Left ventricle myocardium inferior (tissue), 1 donor: ENCODE measurements around the gene EPHB1. TPM values are rescaled to one million over a fixed set of nuclear protein-coding genes. Genes with fewer than 3 reads are reported as not detected.

ENCODE experiments used
- DNase-seq: peaks from one replicate; pipeline ENCODE4 v3.0.0-alpha.2; 2020
- H3K27ac ChIP-seq: fragments of 200-600 bp; replicated peaks from 2 replicates; pipeline ENCODE4 v1.8.0; 2021
- H3K27me3 ChIP-seq: fragments of 200-600 bp; 2 replicates; pipeline ENCODE4 v1.8.0; 2021; ENCODE audit warnings: low read depth
- H3K36me3 ChIP-seq: fragments of 200-600 bp; 2 replicates; pipeline ENCODE4 v1.8.0; 2021
- H3K4me1 ChIP-seq: fragments of 200-600 bp; 2 replicates; pipeline ENCODE4 v1.8.0; 2021
- H3K4me3 ChIP-seq: fragments of 200-600 bp; 2 replicates; pipeline ENCODE4 v1.8.0; 2021; ENCODE audit warnings: mild to moderate bottlenecking, moderate library complexity
- H3K9me3 ChIP-seq: fragments of 200-600 bp; replicated peaks from 2 replicates; pipeline ENCODE4 v1.8.0; 2021
- CTCF ChIP-seq: fragments of 200-600 bp; IDR thresholded peaks from 2 replicates; pipeline ENCODE4 v1.8.0; 2021; ENCODE audit warnings: antibody characterized with exemption, mild to moderate bottlenecking, borderline replicate concordance
- intact Hi-C: fragments of 100-400 bp; cut with micrococcal nuclease; formaldehyde crosslinking; loops from one replicate; pipeline ENCODE4 v1.11.0; 2022
- total RNA-seq: library from RNA; stranded (reverse); fragmentation: NEBNext Ultra II Directional; extraction: Animal tissue kit (Norgen Biotek cat#: 25700); gene quantifications from one replicate; pipeline ENCODE4 v1.2.1, GENCODE V29; 2021
- donor health status: DM: no; HTN: yes; CAD: no; lungs with severe emphysema.

EPHB1 gene
- total RNA-seq, 1 donor from 2014 or later, result 1.3 TPM

GRCh38 chr3:134991003-134991402 lies 195.9 kb downstream of the EPHB1 start:
- intact Hi-C loops, result no loop called here
- H3K4me3 ChIP-seq, result no peak overlapping the region
- TF ChIP-seq CTCF, result no peak
- DNase-seq, result no peak
- H3K27ac ChIP-seq, result no peak overlapping the region
- H3K9me3 ChIP-seq, result no peaks in the 10 kb centered on the region
- no peaks in the 10 kb centered on the region for H3K27me3 ChIP-seq
- no peaks in the 10 kb centered on the region for H3K36me3 ChIP-seq
- H3K4me1 ChIP-seq, result no peaks in the 10 kb centered on the region

GRCh38 chr3:134991472-134992010 lies 196.5 kb downstream of the EPHB1 start:
- Histone ChIP-seq H3K36me3 (no peaks in the 10 kb centered on the region), H3K27me3 (no peaks in the 10 kb centered on the region), H3K4me3 (no peak overlapping the region), H3K27ac (no peak overlapping the region), H3K4me1 (no peaks in the 10 kb centered on the region), H3K9me3 (no peaks in the 10 kb centered on the region)
- DNase-seq, result no peak
- intact Hi-C loops, result no loop called here
- TF ChIP-seq CTCF, result no peak

GRCh38 chr3:134992180-134992579 lies 197.1 kb downstream of the EPHB1 start:
- Histone ChIP-seq H3K9me3 (no peaks in the 10 kb centered on the region), H3K4me1 (no peaks in the 10 kb centered on the region), H3K27me3 (no peaks in the 10 kb centered on the region), H3K27ac (no peak overlapping the region), H3K4me3 (no peak overlapping the region), H3K36me3 (no peaks in the 10 kb centered on the region)
- TF ChIP-seq CTCF, result no peak
- intact Hi-C loops, result no loop called here
- no peak for DNase-seq

GRCh38 chr3:134992586-134992985 lies 197.5 kb downstream of the EPHB1 start:
- no peak overlapping the region for H3K27ac ChIP-seq
- H3K9me3 ChIP-seq, result no peaks in the 10 kb centered on the region
- H3K4me3 ChIP-seq, result no peak overlapping the region
- H3K27me3 ChIP-seq, result no peaks in the 10 kb centered on the region
- intact Hi-C loops, result no loop called here
- H3K36me3 ChIP-seq, result no peaks in the 10 kb centered on the region
- no peak for DNase-seq
- no peaks in the 10 kb centered on the region for H3K4me1 ChIP-seq
- TF ChIP-seq CTCF, result no peak

GRCh38 chr3:134993011-134993410 lies 198.0 kb downstream of the EPHB1 start:
- H3K9me3 ChIP-seq, result no peaks in the 10 kb centered on the region
- intact Hi-C loops, result no loop called here

More at GRCh38 chr3:134993011-134993410, 198.0 kb downstream of the EPHB1 start:
- Histone ChIP-seq H3K4me1 (no peaks in the 10 kb centered on the region), H3K36me3 (no peaks in the 10 kb centered on the region), H3K27me3 (peaks cover under 1% of the 10 kb centered on the region), H3K4me3 (no peak overlapping the region), H3K27ac (no peak overlapping the region)
- TF ChIP-seq CTCF, result no peak
- no peak for DNase-seq
